ENCODE data around the gene KRTAP10-5.
"Not testable (repeated sequence)": the region's sequence is repeated elsewhere in the genome, so short reads cannot be mapped to it uniquely, and the experiment has no call there.

KRTAP10-5 gene

DNA sequence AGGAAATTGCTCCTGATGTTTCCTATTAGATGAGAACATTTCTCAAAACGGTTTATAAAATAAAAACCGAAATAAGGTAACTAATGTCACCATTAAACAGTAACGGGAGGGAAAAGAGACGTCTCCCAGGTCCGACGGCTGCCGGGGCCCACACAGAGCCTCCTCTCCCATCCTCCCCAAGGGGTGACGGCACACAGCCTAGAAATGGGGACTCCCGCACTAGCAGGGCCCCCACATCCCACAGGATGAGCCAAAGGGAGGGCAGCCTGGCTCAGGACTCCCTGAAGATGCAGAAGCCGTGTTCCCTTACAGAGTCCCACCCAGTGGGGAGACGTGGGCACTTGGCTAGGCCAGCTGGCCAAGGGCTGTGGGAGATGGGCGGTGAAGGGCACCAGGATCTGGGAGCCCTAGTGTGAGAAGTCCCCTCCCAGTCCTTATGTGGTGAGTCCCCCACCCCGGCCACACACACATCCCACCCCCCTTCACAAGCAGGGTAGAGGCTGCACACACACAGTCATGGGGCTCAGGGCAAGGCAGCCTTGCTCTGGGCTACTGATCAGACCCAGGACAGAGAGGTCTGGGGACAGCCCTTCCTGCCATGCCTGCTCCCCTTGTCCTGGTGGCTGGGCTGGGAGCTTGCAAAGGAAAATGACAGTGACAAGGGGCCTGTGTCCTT lies 25.1 kb downstream of the KRTAP10-5 start:
- H3K4me3 ChIP-seq (replicated peaks in 1 of 2; ENCODE audit: low read depth in 2 of 2, low read length in 2 of 2) = no peak overlapping the region
- TF ChIP-seq, protein P1, sequence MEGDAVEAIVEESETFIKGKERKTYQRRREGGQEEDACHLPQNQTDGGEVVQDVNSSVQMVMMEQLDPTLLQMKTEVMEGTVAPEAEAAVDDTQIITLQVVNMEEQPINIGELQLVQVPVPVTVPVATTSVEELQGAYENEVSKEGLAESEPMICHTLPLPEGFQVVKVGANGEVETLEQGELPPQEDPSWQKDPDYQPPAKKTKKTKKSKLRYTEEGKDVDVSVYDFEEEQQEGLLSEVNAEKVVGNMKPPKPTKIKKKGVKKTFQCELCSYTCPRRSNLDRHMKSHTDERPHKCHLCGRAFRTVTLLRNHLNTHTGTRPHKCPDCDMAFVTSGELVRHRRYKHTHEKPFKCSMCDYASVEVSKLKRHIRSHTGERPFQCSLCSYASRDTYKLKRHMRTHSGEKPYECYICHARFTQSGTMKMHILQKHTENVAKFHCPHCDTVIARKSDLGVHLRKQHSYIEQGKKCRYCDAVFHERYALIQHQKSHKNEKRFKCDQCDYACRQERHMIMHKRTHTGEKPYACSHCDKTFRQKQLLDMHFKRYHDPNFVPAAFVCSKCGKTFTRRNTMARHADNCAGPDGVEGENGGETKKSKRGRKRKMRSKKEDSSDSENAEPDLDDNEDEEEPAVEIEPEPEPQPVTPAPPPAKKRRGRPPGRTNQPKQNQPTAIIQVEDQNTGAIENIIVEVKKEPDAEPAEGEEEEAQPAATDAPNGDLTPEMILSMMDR (IDR thresholded peaks at IDR 0.05; ENCODE audit: low read depth, low read length) = no peak
- DNase-seq (ENCODE audit: low read depth in 2 of 2) = no peak

DNA sequence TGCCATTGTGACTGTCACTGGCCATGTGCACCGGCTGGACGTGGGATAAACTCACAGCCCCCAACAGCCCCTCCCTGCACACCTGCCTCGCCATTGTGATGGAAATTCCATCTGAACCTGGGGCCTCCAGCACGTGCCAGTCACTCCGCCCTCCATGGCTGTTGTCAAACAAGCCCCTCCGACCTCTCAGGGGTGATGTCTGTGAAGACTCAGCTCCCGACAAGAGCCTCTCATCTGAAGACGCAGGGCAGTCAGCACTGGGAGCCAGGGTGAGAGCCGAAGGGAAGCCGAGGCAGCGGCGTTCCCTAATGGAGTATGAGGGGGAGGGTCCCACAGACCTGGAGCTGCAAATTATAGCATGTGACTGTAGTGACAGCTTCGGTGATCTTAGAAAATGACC lies 27.7 kb downstream of the KRTAP10-5 start:
- TF ChIP-seq, protein P1 (IDR thresholded peaks at IDR 0.05; ENCODE audit: low read depth, low read length) = no peak
- H3K4me3 ChIP-seq (replicated peaks in 1 of 2; ENCODE audit: low read depth in 2 of 2, low read length in 2 of 2) = no peak overlapping the region
- DNase-seq (ENCODE audit: low read depth in 2 of 2) = no peak

DNA sequence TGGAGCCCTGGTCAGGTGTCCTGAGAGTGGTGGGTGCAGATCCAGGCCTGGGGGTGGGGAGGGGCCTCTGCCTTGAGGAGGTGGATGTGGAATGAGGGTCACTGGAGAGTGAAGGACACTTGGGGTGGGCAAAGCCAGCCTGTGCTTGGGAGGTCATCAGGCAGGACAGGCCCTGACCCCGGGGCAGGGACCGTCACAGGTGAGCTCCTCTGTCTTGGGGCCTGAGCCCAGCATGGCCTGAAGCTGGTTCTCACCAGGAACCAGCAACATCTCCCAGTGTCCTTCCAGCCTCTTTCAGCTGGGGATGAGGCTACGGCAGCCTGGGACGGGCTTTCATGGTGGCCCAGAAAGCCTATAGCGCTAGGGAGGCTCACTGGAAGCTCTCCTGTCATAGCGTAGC lies 28.3 kb downstream of the KRTAP10-5 start:
- TF ChIP-seq, protein P1 (IDR thresholded peaks at IDR 0.05; ENCODE audit: low read depth, low read length) = no peak
- DNase-seq (ENCODE audit: low read depth in 2 of 2) = no peak

DNA sequence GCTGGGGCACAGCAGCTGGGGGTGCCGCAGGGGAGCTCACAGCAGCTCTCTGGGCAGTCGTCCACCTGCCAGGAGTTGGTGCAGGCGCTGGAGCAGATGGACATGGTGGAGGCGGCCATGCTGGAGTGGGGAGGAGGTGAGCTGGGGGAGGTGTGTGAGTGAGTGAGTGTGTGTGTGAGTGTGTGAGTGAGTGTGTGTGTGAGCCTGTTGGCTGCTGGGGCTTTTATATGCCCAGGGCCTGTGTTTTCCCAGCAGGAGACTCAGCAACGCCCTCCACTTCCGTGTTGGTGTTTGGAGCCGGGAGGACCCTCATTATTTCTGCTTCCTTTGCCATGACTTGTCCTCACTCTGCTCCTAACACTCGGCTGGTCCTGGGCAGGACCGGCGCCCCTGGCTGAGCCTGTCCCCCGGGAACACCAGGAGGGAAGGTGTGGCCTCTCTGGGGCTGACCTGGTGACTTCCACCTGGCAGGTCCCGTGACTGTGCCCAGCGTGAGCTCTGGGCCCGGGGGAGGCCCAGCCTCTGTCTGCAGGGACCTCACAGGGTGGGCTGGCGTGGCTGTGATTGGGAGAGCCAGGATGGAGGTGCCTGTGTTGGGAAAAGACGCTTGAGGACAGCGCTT lies 29.0 kb downstream of the KRTAP10-5 start, which contains the start of gene KRTAP10-2:
KRTAP10-2 (minus strand) TSS at position 166 of the 622 bp plus-strand sequence; CDS start at position 119, 47 bp downstream.
- no peak for DNase-seq (ENCODE audit: low read depth in 2 of 2)
- TF ChIP-seq, protein P1 (IDR thresholded peaks at IDR 0.05; ENCODE audit: low read depth, low read length) = no peak
- no peak within 1 kb of the TSS for H3K4me3 ChIP-seq (replicated peaks in 1 of 2; ENCODE audit: low read depth in 2 of 2, low read length in 2 of 2)

More for the DNA sequence above, 28.3 kb downstream of the KRTAP10-5 start:
- no peak overlapping the region for H3K4me3 ChIP-seq (replicated peaks in 1 of 2; ENCODE audit: low read depth in 2 of 2, low read length in 2 of 2)

- H3K4me3 ChIP-seq (replicated peaks in 1 of 2; ENCODE audit: low read depth in 2 of 2, low read length in 2 of 2) = no peak overlapping the region
- DNase-seq (ENCODE audit: low read depth in 2 of 2) = no peak
- TF ChIP-seq, protein P1 (IDR thresholded peaks at IDR 0.05; ENCODE audit: low read depth, low read length) = no peak
Observed at GRCh38 chr21:44550807-44551206, 29.6 kb downstream of the KRTAP10-5 start.

- DNase-seq (ENCODE audit: low read depth in 2 of 2); H3K4me3 ChIP-seq (replicated peaks in 1 of 2; ENCODE audit: low read depth in 2 of 2, low read length in 2 of 2): not testable (repeated sequence)
Observed at GRCh38 chr21:44550285-44550684, 30.1 kb downstream of the KRTAP10-5 start.

DNA sequence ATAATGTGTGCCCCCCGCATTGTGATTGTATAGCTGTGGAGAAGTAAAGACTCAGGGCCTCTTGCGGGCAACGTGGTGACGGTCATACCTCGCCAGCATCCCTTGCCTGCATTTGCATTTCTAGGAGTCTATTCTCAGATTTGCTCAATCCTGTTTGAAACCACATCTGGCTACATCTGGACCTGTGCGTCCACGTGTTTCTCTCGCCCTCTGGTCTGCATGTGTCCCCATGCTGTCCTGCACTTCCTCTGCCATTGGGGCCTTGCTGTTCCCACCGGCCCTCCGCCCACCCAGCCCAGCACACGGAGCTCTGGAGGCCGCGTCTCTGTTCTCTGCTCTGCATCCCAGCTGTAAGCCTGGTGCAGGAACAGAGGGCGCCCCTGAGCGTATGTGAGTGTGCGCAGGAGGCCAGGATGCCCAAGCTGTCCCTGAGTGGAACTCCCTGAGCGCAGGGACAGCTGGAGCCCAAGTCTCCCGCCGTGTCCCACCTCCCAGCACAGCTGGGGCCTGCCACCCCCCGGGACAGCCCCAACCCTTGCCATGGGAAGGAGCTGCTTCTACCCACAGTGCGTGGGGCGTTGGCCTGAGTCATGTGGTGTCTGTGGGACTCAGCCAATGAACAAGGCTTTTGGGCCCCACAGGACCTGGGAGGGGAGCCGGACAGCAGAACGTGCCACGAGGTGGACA lies 30.7 kb downstream of the KRTAP10-5 start:
- H3K4me3 ChIP-seq (replicated peaks in 1 of 2; ENCODE audit: low read depth in 2 of 2, low read length in 2 of 2) = no peak overlapping the region
- no peak for DNase-seq (ENCODE audit: low read depth in 2 of 2)
- TF ChIP-seq, protein P1 (IDR thresholded peaks at IDR 0.05; ENCODE audit: low read depth, low read length) = no peak
